Breast epithelium (tissue), 3 donors: ENCODE results near the gene EIF5.
A peak's percentile ranks its signal among the peaks of the same experiment; 100 is the strongest.

Source experiments
- POLR2A ChIP-seq: fragments of 450-650 bp; IDR thresholded peaks from one replicate; pipeline ENCODE4 v1.6.1; 2016; ENCODE audit warnings: antibody characterized with exemption, mild to moderate bottlenecking, moderate library complexity
- POLR2AphosphoS5 ChIP-seq, 3 donors: sonication (generic); formaldehyde crosslinking; IDR thresholded peaks; one replicate each; pipeline ENCODE4 v1.6.1; 2017; ENCODE audit warnings: antibody characterized with exemption in 3 of 3
- TF ChIP-seq, protein P1 (sequence below), 3 donors: fragments of 450-650 bp; IDR thresholded peaks; one replicate each; pipeline ENCODE4 v1.5.1; 2016 to 2017; ENCODE audit warnings: antibody characterized with exemption in 3 of 3, mild to moderate bottlenecking in 3 of 3, moderate library complexity in 3 of 3

DNA sequence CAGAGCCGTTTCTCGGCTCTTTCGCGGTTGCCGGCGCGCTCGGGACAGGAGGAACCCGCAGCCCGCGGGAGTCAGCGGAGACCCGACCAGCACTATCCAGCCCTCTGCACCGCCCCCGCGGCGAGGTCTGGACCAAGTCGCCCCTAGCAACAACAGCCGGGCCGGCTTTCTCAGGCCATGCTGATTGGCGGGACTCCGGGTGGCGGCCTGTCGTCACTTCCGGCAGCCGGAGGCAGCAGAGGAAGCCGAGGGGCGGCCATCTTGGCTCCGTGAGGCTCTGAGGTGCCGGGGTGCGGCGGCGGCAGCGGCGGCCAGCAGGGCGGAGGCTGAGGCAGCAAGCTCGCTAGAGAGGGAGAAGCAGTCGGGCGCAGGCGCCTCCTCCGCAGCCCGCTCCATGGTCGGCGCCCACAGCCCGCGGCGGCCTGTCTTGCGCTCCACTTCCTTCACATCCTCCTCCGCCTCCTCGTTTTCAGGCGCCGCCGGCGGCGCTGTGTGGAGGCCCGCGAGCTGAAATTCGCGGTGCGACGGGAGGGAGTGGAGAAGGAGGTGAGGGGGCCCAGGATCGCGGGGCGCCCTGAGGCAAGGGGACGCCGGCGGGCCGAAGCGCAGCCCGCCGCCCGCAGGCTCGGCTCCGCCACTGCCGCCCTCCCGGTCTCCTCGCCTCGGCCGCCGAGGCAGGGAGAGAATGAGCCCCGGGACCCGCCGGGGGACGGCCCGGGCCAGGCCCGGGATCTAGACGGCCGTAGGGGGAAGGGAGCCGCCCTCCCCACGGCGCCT, 51.3 kb downstream of the EIF5 start, which contains the start of gene MARK3:
- TF ChIP-seq, protein P1, sequence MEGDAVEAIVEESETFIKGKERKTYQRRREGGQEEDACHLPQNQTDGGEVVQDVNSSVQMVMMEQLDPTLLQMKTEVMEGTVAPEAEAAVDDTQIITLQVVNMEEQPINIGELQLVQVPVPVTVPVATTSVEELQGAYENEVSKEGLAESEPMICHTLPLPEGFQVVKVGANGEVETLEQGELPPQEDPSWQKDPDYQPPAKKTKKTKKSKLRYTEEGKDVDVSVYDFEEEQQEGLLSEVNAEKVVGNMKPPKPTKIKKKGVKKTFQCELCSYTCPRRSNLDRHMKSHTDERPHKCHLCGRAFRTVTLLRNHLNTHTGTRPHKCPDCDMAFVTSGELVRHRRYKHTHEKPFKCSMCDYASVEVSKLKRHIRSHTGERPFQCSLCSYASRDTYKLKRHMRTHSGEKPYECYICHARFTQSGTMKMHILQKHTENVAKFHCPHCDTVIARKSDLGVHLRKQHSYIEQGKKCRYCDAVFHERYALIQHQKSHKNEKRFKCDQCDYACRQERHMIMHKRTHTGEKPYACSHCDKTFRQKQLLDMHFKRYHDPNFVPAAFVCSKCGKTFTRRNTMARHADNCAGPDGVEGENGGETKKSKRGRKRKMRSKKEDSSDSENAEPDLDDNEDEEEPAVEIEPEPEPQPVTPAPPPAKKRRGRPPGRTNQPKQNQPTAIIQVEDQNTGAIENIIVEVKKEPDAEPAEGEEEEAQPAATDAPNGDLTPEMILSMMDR (IDR thresholded peaks at IDR 0.05) = peak in 2 of 3 donors; percentile 4 to 14
- TF ChIP-seq POLR2A (peak; percentile 68), POLR2AphosphoS5 (IDR thresholded peaks at IDR 0.05) (peak; percentile 79 to 94 (median 82))
